GM12872 (cell line): ENCODE data around the gene S100A1.

Experiments used
- TF ChIP-seq, protein P1 (sequence below): IDR thresholded peaks from 3 replicates; pipeline ENCODE4 v1.5.1; 2011; ENCODE audit warnings: low read depth, mild to moderate bottlenecking, low read length, moderate library complexity; ENCODE audit not compliant: insufficient read depth

Gene S100A1

DNA sequence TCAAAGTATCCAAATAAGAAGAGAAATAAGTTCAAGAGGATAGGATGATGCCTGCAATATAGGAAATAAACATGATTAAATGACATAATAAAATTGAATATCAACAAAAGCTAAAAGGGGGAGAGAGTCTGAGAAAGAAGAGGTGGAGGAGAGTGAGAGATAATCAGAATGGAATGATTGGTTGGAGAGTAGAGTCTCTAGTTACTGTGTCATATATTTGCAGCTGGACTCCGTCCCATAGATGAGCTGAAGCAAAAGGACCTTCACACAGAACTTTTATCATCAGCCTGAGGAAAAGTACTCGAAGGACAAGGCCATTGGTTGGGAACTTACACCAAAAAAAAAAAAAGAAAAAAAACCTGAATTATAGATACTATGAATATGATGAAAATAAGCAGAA lies 39.8 kb upstream of the S100A1 start:
- TF ChIP-seq, protein P1, sequence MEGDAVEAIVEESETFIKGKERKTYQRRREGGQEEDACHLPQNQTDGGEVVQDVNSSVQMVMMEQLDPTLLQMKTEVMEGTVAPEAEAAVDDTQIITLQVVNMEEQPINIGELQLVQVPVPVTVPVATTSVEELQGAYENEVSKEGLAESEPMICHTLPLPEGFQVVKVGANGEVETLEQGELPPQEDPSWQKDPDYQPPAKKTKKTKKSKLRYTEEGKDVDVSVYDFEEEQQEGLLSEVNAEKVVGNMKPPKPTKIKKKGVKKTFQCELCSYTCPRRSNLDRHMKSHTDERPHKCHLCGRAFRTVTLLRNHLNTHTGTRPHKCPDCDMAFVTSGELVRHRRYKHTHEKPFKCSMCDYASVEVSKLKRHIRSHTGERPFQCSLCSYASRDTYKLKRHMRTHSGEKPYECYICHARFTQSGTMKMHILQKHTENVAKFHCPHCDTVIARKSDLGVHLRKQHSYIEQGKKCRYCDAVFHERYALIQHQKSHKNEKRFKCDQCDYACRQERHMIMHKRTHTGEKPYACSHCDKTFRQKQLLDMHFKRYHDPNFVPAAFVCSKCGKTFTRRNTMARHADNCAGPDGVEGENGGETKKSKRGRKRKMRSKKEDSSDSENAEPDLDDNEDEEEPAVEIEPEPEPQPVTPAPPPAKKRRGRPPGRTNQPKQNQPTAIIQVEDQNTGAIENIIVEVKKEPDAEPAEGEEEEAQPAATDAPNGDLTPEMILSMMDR: no peak

DNA sequence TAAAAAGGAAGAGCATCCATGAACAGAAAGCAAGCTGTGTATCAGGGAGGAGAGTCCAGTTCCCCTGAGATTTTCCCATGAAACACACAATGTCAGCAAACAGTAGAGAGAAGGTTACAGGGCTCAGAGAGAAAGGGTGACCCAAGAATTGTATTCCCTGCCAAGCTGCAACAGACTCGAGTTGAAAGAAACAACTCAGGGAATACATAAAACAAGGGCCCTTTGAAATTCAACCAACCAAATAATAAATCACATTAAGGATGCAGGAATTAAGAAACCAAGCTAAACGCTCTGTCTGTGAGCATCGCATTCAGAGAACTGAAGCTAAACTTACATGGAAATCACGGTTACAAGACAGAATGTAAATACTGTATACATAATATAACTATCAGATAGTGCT lies 35.5 kb upstream of the S100A1 start:
- TF ChIP-seq, protein P1: no peak

DNA sequence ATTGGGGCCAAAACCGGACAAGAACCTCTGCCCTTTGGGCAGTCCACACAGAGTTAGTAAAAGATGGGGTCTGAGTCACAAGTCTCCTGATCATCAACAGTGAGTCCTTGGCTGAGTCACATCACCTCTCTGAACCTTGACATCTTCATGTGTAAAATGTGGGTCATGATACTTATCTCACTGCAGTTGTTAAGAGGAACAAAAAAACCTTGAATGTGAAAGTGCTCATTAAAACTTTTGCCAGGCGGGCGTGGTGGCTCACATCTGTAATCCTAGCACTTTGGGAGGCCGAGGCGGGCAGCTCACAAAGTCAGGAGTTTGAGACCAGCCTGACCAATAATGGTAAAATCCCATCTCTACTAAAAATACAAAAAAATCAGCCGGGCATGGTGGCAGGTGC lies 31.0 kb upstream of the S100A1 start:
- TF ChIP-seq, protein P1: no peak

DNA sequence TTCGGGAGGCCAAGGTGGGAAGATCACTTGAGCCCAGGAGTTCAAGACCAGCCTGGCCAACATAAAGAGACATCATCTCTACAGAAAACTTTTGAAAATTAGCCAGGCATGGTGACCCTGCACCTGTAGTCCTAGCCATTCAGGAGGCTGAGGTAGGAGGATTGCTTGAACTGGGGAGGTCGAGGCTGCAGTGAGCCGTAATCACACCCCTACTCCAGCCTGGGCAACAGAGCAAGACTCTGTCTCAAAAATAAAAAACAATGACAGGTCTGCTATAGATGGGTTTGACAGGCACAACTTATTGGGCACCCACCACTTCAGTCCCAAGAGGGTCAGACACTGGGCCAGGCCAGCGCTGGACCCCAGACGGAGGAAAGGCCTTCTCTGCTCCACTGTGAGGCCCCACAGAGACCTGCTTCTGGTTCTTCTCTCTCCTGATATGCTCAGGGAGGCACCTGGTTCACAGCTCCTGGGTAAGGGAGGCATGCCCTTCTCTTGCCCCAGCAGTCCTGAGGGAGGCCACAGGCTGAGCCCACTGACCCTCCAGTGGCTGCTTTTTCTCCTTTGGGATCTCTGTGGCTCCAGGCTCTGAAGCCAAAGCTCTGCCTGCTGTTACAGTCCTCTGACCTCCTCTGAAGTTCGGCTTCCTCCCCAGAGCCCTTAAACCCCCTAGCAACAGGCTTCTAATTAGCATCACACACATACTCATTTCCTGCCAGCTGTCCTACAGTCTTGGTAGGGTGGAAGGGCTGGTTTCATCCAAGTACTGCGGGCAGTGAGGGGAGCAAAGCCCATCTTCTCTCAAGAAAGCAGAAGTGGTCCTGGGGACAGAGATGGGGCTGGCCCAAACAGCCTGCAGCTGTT lies 29.7 kb upstream of the S100A1 start:
- TF ChIP-seq, protein P1: no peak

DNA sequence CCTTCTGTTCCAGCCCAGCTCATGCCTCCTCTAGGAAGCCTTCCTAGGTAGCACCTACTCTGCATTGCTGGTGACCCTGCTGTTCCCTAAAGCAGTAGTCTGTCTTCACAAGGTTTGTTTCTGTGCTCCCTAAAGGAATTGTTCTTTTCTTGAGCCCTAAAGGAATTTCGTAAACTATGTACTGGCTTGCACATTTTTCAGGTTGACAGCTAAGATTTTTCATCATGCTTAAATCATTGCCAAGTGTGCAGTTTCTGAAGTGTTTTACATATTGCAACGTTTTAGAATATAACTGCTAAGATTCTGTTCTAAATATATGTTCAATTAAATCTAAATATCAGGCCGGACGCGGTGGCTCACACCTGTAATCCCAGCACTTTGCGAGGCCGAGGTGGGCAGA lies 28.4 kb upstream of the S100A1 start:
- TF ChIP-seq, protein P1: no peak

DNA sequence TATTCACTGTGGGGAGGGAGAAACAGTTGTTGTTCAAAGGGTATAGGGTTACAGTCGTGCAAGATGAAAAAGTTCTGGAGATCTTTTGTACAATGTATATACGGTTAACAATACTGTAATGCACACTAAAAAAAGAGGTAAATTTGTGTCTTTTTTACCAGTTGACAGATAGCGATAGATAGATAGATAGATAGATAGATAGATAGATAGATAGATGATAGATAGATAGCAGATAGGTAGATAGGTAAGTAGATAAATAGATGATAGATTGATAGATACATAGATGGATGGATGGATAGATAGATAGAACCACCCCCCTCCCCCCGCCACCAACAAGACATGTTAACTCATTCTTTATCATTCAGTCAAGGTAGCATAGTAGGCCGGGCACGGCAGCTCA lies 25.5 kb upstream of the S100A1 start:
- TF ChIP-seq, protein P1: no peak

DNA sequence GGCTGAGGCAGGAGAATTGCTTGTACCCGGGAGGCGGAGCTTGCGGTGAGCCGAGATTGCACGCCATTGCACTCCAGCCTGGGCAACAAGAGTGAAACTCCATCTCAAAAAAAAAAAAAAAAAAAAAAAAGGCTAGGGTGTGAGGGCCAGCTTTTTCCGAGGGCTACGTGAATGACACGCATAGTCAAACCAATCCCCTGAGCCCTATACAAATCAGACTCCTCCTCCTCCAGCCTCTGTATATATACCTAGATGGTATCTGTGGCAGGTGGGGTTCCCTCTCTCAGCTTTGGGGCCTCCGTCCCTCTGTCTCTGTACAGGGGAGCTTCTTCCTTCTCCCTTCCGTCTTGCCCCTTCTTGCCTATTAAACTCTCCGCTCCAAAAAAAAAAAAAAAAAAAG lies 22.0 kb upstream of the S100A1 start:
- TF ChIP-seq, protein P1: no peak
